ENCODE results near the gene KAT5. TPM values are rescaled to one million over a fixed set of nuclear protein-coding genes. Genes with fewer than 3 reads are reported as not detected.

KAT5 gene
- total and polyA plus RNA-seq, 2 donors (not counting 1 experiment from before 2014, with no cell fraction given) = 84.6 to 142 TPM

- Histone ChIP-seq H3K27me3 (replicated peaks in 1 of 4; ENCODE audit: control extremely low read depth in 1 of 4, control insufficient read depth in 3 of 4, insufficient read depth in 4 of 4, low read length in 3 of 4) (no peaks in the 10 kb centered on the region), H3K27ac (ENCODE audit: low read length in 2 of 2) (peak within 1 kb of the TSS; percentile 97 to 100), H3K9me3 (ENCODE audit: control extremely low read depth in 1 of 3, control insufficient read depth in 2 of 3, insufficient read depth in 1 of 3, low read length in 2 of 3) (no peaks in the 10 kb centered on the region), H2AFZ (ENCODE audit: insufficient read depth, low read depth, low read length, poor library complexity, severe bottlenecking) (peak within 1 kb of the TSS; percentile 74), H3K36me3 (replicated peaks in 1 of 2; ENCODE audit: control extremely low read depth in 1 of 2, control insufficient read depth in 1 of 2, extremely low read depth in 1 of 2, insufficient read depth in 2 of 2, low read length in 1 of 2) (peaks cover 0 to 40% of the 10 kb centered on the region in 2 experiments), H3K4me2 (replicated peaks; ENCODE audit: low read depth, low read length, poor library complexity, severe bottlenecking) (peak within 1 kb of the TSS; percentile 84), H4K20me1 (ENCODE audit: control insufficient read depth, insufficient read depth, low read length, poor library complexity, severe bottlenecking) (peaks cover 42% of the 10 kb centered on the region), H3K9ac (ENCODE audit: low read length) (peak within 1 kb of the TSS; percentile 99), H3K4me1 (ENCODE audit: control insufficient read depth in 2 of 2, insufficient read depth in 2 of 2, low read length in 2 of 2) (peaks cover 19 to 32% of the 10 kb centered on the region in 2 donors), H3K79me2 (ENCODE audit: control insufficient read depth, insufficient read depth, low read length) (peaks cover 56% of the 10 kb centered on the region), H3K4me3 (ENCODE audit: control extremely low read depth in 1 of 5, extremely low read depth in 1 of 5, insufficient read depth in 1 of 5, low read depth in 2 of 5, low read length in 4 of 5) (peak within 1 kb of the TSS; percentile 85 to 99 (median 95))
- Mint-ChIP-seq H3K9me3 (ENCODE audit: insufficient read depth) (no peaks in the 10 kb centered on the region), H3K4me1 (peaks cover 31% of the 10 kb centered on the region), H3K4me3 (peak within 1 kb of the TSS; percentile 89), H3K27me3 (no peaks in the 10 kb centered on the region), H3K27ac (peak within 1 kb of the TSS; percentile 94)
- ATAC-seq (ENCODE audit: low read depth) (peak; percentile 86), DNase-seq (peak; percentile 94)
- ChIA-PET POLR2A (interaction anchor here (0.7 to 4.5 kb wide), 11 partner anchors 10 to 649 kb away, joined by 3 to 56 read pairs (median 4); partner anchors contain the start of genes KAT5, MAP3K11, PCNX3 and SCYL1), CTCF (interaction anchor here (0.6 to 2.6 kb wide), 10 partner anchors 10 to 197 kb away, joined by 3 to 18 read pairs (median 4); partner anchors contain the start of genes KAT5 and SIPA1)
- WGBS (ENCODE audit: insufficient coverage) = under 1% methylated on average over 91 of the region's 91 CpGs
- TF ChIP-seq CTCF (IDR thresholded peaks at IDR 0.05) (no peak), EZH2 (IDR thresholded peaks at IDR 0.05; ENCODE audit: borderline replicate concordance, insufficient read depth, low read depth, low read length, poor library complexity, severe bottlenecking) (no peak)
- intact Hi-C loops (cut with micrococcal nuclease) = loop anchor here (1.0 to 2.0 kb wide), 7 partner anchors 11 to 256 kb away; partner anchors contain the start of genes C11orf68, CFL1, DRAP1 and PCNX3
Observed at GRCh38 chr11:65662799-65663638, 49.0 kb upstream of the KAT5 start, which contains the start of gene RELA. RELA (minus strand) TSS chr11:65662916; CDS start chr11:65662832, 84 bp downstream.

Data from B cell (primary cell).